ENCODE results near the gene PLOD1. TPM values are rescaled to one million over a fixed set of nuclear protein-coding genes. Genes with fewer than 3 reads are reported as not detected.
A peak's percentile ranks its signal among the peaks of the same experiment; 100 is the strongest.

Gene PLOD1
- total and polyA plus RNA-seq, 5 donors from 2014 or later: 2.2 to 6.6 (median 3.2) TPM

DNA sequence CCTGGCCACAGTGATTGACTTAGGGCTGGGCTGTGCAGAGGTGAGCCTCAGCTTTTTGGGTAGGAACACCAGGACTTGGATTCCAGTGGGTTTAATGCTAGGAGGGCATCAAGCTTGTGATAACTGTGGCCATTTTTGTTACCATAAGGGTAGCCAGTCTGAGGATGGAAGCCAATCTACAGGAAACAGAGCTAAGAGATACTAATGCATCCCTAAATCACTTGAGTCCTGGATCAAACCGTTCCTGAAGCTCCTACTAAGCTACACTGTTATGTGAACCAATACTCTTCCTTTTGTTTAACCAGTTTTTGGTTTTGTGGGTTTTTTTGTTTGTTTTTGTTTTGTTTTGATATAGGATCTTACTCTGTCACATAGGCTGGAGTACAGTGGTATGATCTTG lies 20.5 kb upstream of the PLOD1 start:
- no peaks in the 10 kb centered on the region for H3K27me3 ChIP-seq (ENCODE audit: control insufficient read depth, insufficient read depth, low read length)
- peak overlapping the region in 2 of 4 donors; percentile 53 to 93 for H3K4me3 Mint-ChIP-seq
- peaks cover 6% of the 10 kb centered on the region for H3K4me1 ChIP-seq (ENCODE audit: control insufficient read depth, insufficient read depth, low read length, poor library complexity, severe bottlenecking)
- peaks cover 6% of the 10 kb centered on the region for H3K27me3 Mint-ChIP-seq
- peaks cover 0 to 16% (median 7%) of the 10 kb centered on the region in 4 donors for H3K4me1 Mint-ChIP-seq
- peaks cover 0 to 1% (median 0%) of the 10 kb centered on the region in 7 donors for H3K9me3 Mint-ChIP-seq
- peaks cover 5% of the 10 kb centered on the region for H3K36me3 Mint-ChIP-seq
- no peak overlapping the region for H3K4me3 ChIP-seq (ENCODE audit: low read depth, low read length)
- H3K27ac ChIP-seq (ENCODE audit: insufficient read depth, low read length, poor library complexity, severe bottlenecking): no peak overlapping the region
- ATAC-seq (ENCODE audit: low read depth in 2 of 2) (no peak), DNase-seq (no peak)
- H3K27ac Mint-ChIP-seq: peak overlapping the region in 1 of 3 donors; percentile 53
- H3K36me3 ChIP-seq (ENCODE audit: control insufficient read depth, insufficient read depth, low read length): peaks cover 10% of the 10 kb centered on the region
- no peaks in the 10 kb centered on the region for H3K9me3 ChIP-seq (ENCODE audit: control insufficient read depth in 2 of 2, low read length in 2 of 2)

DNA sequence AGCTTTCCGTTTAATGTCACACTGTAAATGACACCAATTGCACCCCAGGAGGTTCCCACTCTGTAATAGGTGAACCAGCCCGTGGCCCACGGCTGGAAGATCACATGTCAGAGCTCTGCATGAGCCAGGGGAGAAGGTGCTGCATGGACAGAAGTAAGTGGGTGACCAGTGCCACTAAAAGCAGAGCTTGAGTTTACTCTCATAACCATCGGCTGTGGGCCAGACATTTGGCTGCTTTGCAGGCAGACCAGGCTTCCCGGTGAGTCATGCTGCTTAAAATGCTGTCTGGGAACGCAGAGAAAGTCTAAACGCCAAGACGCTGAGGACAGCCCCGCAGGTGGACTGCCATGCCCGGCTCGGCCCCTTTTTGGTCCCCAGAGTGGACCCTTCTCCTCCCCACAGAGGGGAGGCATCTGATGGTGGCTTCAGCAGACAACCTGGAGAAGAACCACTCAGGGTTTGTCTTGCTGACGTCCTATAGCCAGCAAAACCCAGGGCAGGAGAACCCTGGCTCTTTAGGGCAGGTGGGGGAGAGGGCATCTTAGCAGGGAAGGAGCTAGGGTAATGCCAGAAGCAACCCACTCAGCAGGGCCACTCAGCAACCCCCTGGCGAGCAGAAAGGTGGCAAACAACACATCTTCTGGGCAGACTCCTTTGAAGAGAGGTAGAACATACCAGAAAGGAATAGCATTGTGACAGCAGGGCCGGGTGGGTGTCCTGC lies 15.6 kb upstream of the PLOD1 start:
- Mint-ChIP-seq H3K27ac (no peak overlapping the region), H3K4me3 (no peak overlapping the region), H3K36me3 (peaks cover 24% of the 10 kb centered on the region), H3K4me1 (peaks cover 12 to 33% (median 21%) of the 10 kb centered on the region in 4 donors), H3K27me3 (no peaks in the 10 kb centered on the region), H3K9me3 (no peaks in the 10 kb centered on the region)
- no peaks in the 10 kb centered on the region for H3K27me3 ChIP-seq (ENCODE audit: control insufficient read depth, insufficient read depth, low read length)
- no peak overlapping the region for H3K4me3 ChIP-seq (ENCODE audit: low read depth, low read length)
- H3K36me3 ChIP-seq (ENCODE audit: control insufficient read depth, insufficient read depth, low read length): peaks cover 48% of the 10 kb centered on the region
- no peak for ATAC-seq (ENCODE audit: low read depth in 2 of 2)
- H3K27ac ChIP-seq (ENCODE audit: insufficient read depth, low read length, poor library complexity, severe bottlenecking): no peak overlapping the region
- H3K4me1 ChIP-seq (ENCODE audit: control insufficient read depth, insufficient read depth, low read length, poor library complexity, severe bottlenecking): peaks cover 30% of the 10 kb centered on the region
- H3K9me3 ChIP-seq (ENCODE audit: control insufficient read depth in 2 of 2, low read length in 2 of 2): no peaks in the 10 kb centered on the region
- DNase-seq: no peak

DNA sequence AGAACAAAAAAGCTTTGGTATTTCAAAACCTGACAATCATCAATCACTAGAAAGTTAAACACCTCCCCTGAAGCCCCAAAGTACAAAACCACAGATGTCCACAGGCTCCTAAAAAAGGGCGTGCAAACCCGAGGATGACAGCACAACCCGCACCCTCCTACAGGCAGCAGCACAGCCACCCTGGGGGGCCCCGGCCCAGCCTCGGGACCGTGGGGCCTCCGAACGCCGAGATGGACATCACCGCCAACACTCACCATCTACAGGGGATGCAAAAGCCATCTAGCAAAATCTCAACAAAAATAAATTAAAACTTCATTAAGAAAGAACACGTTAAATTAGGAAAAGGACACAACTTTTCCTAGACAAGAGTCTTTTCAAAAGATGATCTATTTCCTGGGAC lies 14.9 kb upstream of the PLOD1 start:
- Histone ChIP-seq H3K36me3 (ENCODE audit: control insufficient read depth, insufficient read depth, low read length) (peaks cover 48% of the 10 kb centered on the region), H3K27me3 (ENCODE audit: control insufficient read depth, insufficient read depth, low read length) (no peaks in the 10 kb centered on the region), H3K4me3 (ENCODE audit: low read depth, low read length) (no peak overlapping the region), H3K9me3 (ENCODE audit: control insufficient read depth in 2 of 2, low read length in 2 of 2) (no peaks in the 10 kb centered on the region), H3K27ac (ENCODE audit: insufficient read depth, low read length, poor library complexity, severe bottlenecking) (no peak overlapping the region), H3K4me1 (ENCODE audit: control insufficient read depth, insufficient read depth, low read length, poor library complexity, severe bottlenecking) (peaks cover 37% of the 10 kb centered on the region)
- ATAC-seq (ENCODE audit: low read depth in 2 of 2) (no peak), DNase-seq (no peak)
- H3K4me1 Mint-ChIP-seq: peaks cover 14 to 40% (median 27%) of the 10 kb centered on the region in 4 donors
- H3K27ac Mint-ChIP-seq: no peak overlapping the region
- no peaks in the 10 kb centered on the region for H3K27me3 Mint-ChIP-seq
- H3K4me3 Mint-ChIP-seq: peak overlapping the region in 1 of 4 donors; percentile 8
- H3K36me3 Mint-ChIP-seq: peaks cover 28% of the 10 kb centered on the region
- no peaks in the 10 kb centered on the region for H3K9me3 Mint-ChIP-seq

DNA sequence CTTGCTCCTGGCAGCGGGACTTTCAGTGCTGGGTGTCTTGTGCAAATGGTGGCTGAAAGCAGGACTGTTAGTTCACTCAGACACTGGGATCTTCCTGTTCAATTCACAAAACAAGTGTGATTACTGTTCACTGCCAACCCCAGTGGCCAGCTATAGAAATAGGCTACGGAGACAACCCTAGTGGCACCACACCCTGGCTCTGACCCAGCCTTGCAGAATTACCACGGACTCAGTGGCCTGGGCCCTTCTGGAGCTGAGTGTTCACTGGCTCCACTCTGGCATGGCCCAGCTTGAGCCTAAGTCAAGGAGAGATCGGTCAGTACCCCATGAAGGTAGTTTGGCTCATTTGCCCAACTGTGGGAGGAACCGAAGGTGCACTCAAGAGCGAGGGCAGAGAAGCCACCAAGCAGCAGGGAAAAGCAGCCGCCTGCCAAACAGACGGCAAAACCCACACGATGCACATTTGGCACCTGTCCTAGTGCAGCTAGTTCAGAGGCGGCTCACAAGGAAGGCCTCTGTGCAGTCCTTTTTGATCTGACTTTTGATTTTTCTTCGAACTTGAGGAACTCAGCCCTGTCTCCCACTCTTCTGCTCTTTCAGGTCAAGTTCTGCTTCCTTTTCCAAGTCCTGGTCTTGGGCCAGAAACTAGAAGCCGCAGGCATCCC lies 14.1 kb upstream of the PLOD1 start:
- H3K27ac Mint-ChIP-seq: peak overlapping the region in 1 of 3 donors; percentile 28
- H3K36me3 Mint-ChIP-seq: peaks cover 30% of the 10 kb centered on the region
- no peak for DNase-seq
- Histone ChIP-seq H3K27ac (ENCODE audit: insufficient read depth, low read length, poor library complexity, severe bottlenecking) (no peak overlapping the region), H3K36me3 (ENCODE audit: control insufficient read depth, insufficient read depth, low read length) (peaks cover 48% of the 10 kb centered on the region), H3K27me3 (ENCODE audit: control insufficient read depth, insufficient read depth, low read length) (no peaks in the 10 kb centered on the region), H3K4me3 (ENCODE audit: low read depth, low read length) (no peak overlapping the region), H3K4me1 (ENCODE audit: control insufficient read depth, insufficient read depth, low read length, poor library complexity, severe bottlenecking) (peaks cover 43% of the 10 kb centered on the region), H3K9me3 (ENCODE audit: control insufficient read depth in 2 of 2, low read length in 2 of 2) (no peaks in the 10 kb centered on the region)
- peaks cover 0 to 2% (median 0%) of the 10 kb centered on the region in 7 donors for H3K9me3 Mint-ChIP-seq
- peaks cover 18 to 46% (median 31%) of the 10 kb centered on the region in 4 donors for H3K4me1 Mint-ChIP-seq
- H3K27me3 Mint-ChIP-seq: no peaks in the 10 kb centered on the region
- ATAC-seq (ENCODE audit: low read depth in 2 of 2): no peak
- H3K4me3 Mint-ChIP-seq: peak overlapping the region in 1 of 4 donors; percentile 22

DNA sequence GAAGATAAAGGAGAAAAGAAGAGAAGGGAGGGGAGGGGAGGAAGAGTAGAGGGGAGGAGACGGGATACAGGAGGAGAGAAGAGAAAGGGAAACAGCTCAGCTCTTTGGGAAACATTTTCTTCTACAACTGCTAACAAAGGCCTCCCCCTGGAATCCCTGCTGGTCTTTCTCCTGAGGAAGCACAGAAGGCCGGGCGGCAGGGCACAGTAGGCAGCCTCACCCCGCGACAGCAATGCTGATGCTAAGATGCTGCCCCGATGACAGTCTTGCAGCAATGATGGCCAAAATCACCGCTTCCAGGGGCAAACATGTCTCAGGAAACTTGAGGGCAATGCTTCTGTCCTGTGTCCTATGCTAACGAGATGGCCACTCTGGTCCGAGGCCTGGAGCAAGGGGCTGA lies 13.5 kb upstream of the PLOD1 start:
- no peak overlapping the region for H3K27ac ChIP-seq (ENCODE audit: insufficient read depth, low read length, poor library complexity, severe bottlenecking)
- H3K9me3 Mint-ChIP-seq: peaks cover 0 to 2% (median 0%) of the 10 kb centered on the region in 7 donors
- no peak overlapping the region for H3K4me3 ChIP-seq (ENCODE audit: low read depth, low read length)
- H3K27me3 ChIP-seq (ENCODE audit: control insufficient read depth, insufficient read depth, low read length): no peaks in the 10 kb centered on the region
- H3K9me3 ChIP-seq (ENCODE audit: control insufficient read depth in 2 of 2, low read length in 2 of 2): no peaks in the 10 kb centered on the region
- peak overlapping the region in 3 of 4 donors; percentile 15 to 33 (median 22) for H3K4me3 Mint-ChIP-seq
- DNase-seq (no peak), ATAC-seq (ENCODE audit: low read depth in 2 of 2) (no peak)
- peaks cover 18 to 46% (median 31%) of the 10 kb centered on the region in 4 donors for H3K4me1 Mint-ChIP-seq
- peaks cover 30% of the 10 kb centered on the region for H3K36me3 Mint-ChIP-seq
- no peaks in the 10 kb centered on the region for H3K27me3 Mint-ChIP-seq
- H3K4me1 ChIP-seq (ENCODE audit: control insufficient read depth, insufficient read depth, low read length, poor library complexity, severe bottlenecking): peaks cover 43% of the 10 kb centered on the region
- H3K27ac Mint-ChIP-seq: no peak overlapping the region
- H3K36me3 ChIP-seq (ENCODE audit: control insufficient read depth, insufficient read depth, low read length): peaks cover 48% of the 10 kb centered on the region

DNA sequence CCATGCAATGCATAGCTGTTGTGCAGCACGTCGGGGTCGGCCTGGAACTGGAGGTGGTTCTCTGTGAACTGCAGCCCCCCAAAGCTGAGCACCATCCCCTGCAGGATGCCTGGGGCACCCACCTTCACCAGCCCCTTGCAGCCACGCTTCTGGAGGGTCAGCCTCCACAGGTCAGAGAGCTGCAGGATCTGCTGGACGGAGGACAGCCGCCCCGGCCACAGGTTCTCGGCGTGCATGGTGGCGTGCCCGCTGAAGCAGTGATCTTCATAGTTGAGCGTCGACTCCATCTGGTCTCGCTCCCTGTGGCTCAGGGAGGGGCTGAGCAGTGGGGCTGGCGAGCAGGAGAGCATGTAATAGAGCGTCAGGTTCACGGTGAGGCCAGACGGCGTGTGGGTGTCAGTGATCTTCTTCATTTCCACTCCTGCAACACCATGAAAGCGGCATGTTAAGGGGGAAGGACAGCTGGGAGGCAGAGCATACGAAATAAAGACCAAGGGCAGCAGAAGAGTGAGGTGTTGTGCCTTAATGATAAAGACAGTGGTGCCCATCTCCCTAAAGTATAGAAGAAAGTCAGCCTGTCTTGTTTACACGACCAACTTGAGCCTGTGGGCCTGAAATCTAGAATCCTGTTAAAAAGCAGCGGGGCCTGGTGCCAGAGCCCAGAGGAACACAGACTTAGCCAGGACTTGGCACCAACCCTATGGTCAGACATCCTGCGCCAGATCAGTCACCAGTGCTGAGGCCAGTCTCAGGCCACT lies 11.3 kb upstream of the PLOD1 start:
- H3K27me3 Mint-ChIP-seq: no peaks in the 10 kb centered on the region
- H3K4me3 ChIP-seq (ENCODE audit: low read depth, low read length): peak overlapping the region; percentile 82
- H3K27me3 ChIP-seq (ENCODE audit: control insufficient read depth, insufficient read depth, low read length): no peaks in the 10 kb centered on the region
- H3K27ac Mint-ChIP-seq: peak overlapping the region in 2 of 3 donors; percentile 34 to 70
- H3K36me3 ChIP-seq (ENCODE audit: control insufficient read depth, insufficient read depth, low read length): peaks cover 44% of the 10 kb centered on the region
- H3K4me1 Mint-ChIP-seq: peaks cover 18 to 52% (median 31%) of the 10 kb centered on the region in 4 donors
- H3K9me3 ChIP-seq (ENCODE audit: control insufficient read depth in 2 of 2, low read length in 2 of 2): no peaks in the 10 kb centered on the region
- H3K4me3 Mint-ChIP-seq: peak overlapping the region; percentile 90 to 99 (median 93)
- no peak overlapping the region for H3K27ac ChIP-seq (ENCODE audit: insufficient read depth, low read length, poor library complexity, severe bottlenecking)
- no peak for ATAC-seq (ENCODE audit: low read depth in 2 of 2)
- DNase-seq: no peak
- peaks cover 43% of the 10 kb centered on the region for H3K4me1 ChIP-seq (ENCODE audit: control insufficient read depth, insufficient read depth, low read length, poor library complexity, severe bottlenecking)
- H3K9me3 Mint-ChIP-seq: peaks cover 0 to 2% (median 0%) of the 10 kb centered on the region in 7 donors
- H3K36me3 Mint-ChIP-seq: peaks cover 30% of the 10 kb centered on the region

DNA sequence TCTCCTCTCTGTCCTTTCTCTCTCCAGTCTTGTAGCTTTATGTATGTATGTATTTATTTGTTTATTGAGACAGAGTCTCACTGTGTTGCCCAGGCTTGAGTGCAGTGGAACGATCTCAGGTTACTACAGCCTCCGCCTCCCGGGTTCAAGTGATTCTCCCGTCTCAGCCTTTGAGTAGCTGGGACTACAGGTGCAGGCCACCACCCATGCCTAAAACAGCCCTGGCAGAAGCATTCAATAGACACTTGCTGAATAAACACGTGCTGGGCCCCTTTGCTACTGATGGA lies 10.7 kb upstream of the PLOD1 start:
- DNase-seq (no peak), ATAC-seq (ENCODE audit: low read depth in 2 of 2) (no peak)
- Mint-ChIP-seq H3K27me3 (no peaks in the 10 kb centered on the region), H3K4me1 (peaks cover 18 to 52% (median 31%) of the 10 kb centered on the region in 4 donors), H3K4me3 (peak overlapping the region; percentile 90 to 99 (median 93)), H3K27ac (peak overlapping the region; percentile 34 to 95 (median 88)), H3K9me3 (peaks cover 0 to 2% (median 0%) of the 10 kb centered on the region in 7 donors), H3K36me3 (peaks cover 27% of the 10 kb centered on the region)
- Histone ChIP-seq H3K4me3 (ENCODE audit: low read depth, low read length) (peak overlapping the region; percentile 82), H3K36me3 (ENCODE audit: control insufficient read depth, insufficient read depth, low read length) (peaks cover 41% of the 10 kb centered on the region), H3K27me3 (ENCODE audit: control insufficient read depth, insufficient read depth, low read length) (no peaks in the 10 kb centered on the region), H3K9me3 (ENCODE audit: control insufficient read depth in 2 of 2, low read length in 2 of 2) (no peaks in the 10 kb centered on the region), H3K27ac (ENCODE audit: insufficient read depth, low read length, poor library complexity, severe bottlenecking) (no peak overlapping the region), H3K4me1 (ENCODE audit: control insufficient read depth, insufficient read depth, low read length, poor library complexity, severe bottlenecking) (peaks cover 43% of the 10 kb centered on the region)
